ENCODE data around the gene PPP2R5C. TPM values are rescaled to one million over a fixed set of nuclear protein-coding genes. Genes with fewer than 3 reads are reported as not detected.

The PPP2R5C gene
- total and polyA plus RNA-seq, 3 donors from 2014 or later: 106 to 166 (median 126) TPM

GRCh38 chr14:101715210-101716076, 46.1 kb upstream of the PPP2R5C start:
- Histone ChIP-seq H3K27ac (no peak overlapping the region), H3K4me3 (no peak overlapping the region), H3K27me3 (no peaks in the 10 kb centered on the region), H3K4me1 (peaks cover 9% of the 10 kb centered on the region), H3K9me3 (no peaks in the 10 kb centered on the region), H3K36me3 (ENCODE audit: low read depth, missing control alignments) (no peaks in the 10 kb centered on the region)
- WGBS, 2 donors: 92 to 95% methylated on average over 14 of the region's 14 CpGs
- intact Hi-C loops (cut with DNase I; ENCODE audit: low total_unique reads): no loop called here
- no peak for TF ChIP-seq POLR2A (IDR thresholded peaks at IDR 0.05)
- TF ChIP-seq, protein P1, sequence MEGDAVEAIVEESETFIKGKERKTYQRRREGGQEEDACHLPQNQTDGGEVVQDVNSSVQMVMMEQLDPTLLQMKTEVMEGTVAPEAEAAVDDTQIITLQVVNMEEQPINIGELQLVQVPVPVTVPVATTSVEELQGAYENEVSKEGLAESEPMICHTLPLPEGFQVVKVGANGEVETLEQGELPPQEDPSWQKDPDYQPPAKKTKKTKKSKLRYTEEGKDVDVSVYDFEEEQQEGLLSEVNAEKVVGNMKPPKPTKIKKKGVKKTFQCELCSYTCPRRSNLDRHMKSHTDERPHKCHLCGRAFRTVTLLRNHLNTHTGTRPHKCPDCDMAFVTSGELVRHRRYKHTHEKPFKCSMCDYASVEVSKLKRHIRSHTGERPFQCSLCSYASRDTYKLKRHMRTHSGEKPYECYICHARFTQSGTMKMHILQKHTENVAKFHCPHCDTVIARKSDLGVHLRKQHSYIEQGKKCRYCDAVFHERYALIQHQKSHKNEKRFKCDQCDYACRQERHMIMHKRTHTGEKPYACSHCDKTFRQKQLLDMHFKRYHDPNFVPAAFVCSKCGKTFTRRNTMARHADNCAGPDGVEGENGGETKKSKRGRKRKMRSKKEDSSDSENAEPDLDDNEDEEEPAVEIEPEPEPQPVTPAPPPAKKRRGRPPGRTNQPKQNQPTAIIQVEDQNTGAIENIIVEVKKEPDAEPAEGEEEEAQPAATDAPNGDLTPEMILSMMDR (IDR thresholded peaks at IDR 0.05): no peak
- no peak for DNase-seq

- Histone ChIP-seq H3K27ac (no peak overlapping the region), H3K9me3 (no peaks in the 10 kb centered on the region), H3K27me3 (no peaks in the 10 kb centered on the region), H3K36me3 (ENCODE audit: low read depth, missing control alignments) (no peaks in the 10 kb centered on the region), H3K4me1 (peaks cover 9% of the 10 kb centered on the region), H3K4me3 (no peak overlapping the region)
- no peak for DNase-seq
- intact Hi-C loops (cut with DNase I; ENCODE audit: low total_unique reads): no loop called here
- 86 to 92% methylated on average over 8 to 19 of the region's 19 CpGs for WGBS, 2 donors
- TF ChIP-seq, protein P1 (IDR thresholded peaks at IDR 0.05): no peak
- TF ChIP-seq POLR2A (IDR thresholded peaks at IDR 0.05): no peak
Measured at GRCh38 chr14:101716077-101716950, 45.2 kb upstream of the PPP2R5C start.

- 92 to 93% methylated on average over 17 of the region's 17 CpGs for WGBS, 2 donors
- H3K27ac ChIP-seq: no peak overlapping the region
- H3K36me3 ChIP-seq (ENCODE audit: low read depth, missing control alignments): no peaks in the 10 kb centered on the region
- H3K4me3 ChIP-seq: no peak overlapping the region
- intact Hi-C loops (cut with DNase I; ENCODE audit: low total_unique reads): no loop called here
- peaks cover 9% of the 10 kb centered on the region for H3K4me1 ChIP-seq
- DNase-seq: no peak
- H3K9me3 ChIP-seq: no peaks in the 10 kb centered on the region
- H3K27me3 ChIP-seq: no peaks in the 10 kb centered on the region
- no peak for TF ChIP-seq POLR2A (IDR thresholded peaks at IDR 0.05)
- TF ChIP-seq, protein P1 (IDR thresholded peaks at IDR 0.05): no peak
Measured at GRCh38 chr14:101716956-101717662, 44.4 kb upstream of the PPP2R5C start.

DNA sequence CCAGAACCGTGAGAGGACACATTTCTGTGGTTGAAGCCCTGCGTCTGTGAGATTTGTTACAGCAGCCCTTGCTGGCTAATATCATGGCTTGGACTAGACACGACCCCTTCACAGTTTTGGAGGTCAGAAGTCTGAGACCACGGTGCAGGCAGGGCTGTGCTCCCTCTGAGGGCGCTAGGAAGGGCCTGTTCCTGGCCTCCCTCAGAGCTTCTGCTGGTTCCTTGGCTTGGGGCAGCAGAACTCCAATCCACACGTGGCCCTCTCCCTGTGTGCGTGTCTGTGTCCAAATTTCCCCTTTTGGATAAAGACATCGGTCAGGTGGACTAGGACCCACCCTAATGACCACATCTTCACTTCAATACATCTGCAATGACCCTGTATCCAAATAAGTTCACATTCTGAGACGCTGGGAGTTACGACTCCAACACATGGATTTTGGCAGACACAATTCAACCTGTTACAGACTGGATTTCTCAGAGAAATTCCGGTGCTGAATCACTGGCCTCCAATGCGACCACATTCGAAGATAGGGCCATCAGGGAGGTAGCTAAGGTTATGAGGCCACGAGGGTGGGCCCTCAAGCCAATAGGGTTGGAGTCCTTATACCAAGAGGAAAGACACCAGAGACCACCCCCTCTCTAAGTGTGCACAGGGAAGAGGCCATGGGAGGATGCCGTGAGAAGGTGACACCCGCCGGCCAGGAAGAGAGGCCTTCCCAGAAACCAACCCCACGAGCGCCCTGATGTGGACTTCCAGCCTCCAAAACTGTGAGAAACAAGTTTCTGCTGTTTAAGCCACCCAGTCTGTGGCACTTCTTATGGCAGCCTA, 43.6 kb upstream of the PPP2R5C start:
- TF ChIP-seq POLR2A (IDR thresholded peaks at IDR 0.05): no peak
- TF ChIP-seq, protein P1 (IDR thresholded peaks at IDR 0.05): no peak
- WGBS, 2 donors: 85 to 89% methylated on average over 17 to 19 of the region's 19 CpGs
- Histone ChIP-seq H3K27me3 (no peaks in the 10 kb centered on the region), H3K9me3 (no peaks in the 10 kb centered on the region), H3K4me3 (no peak overlapping the region), H3K27ac (no peak overlapping the region), H3K36me3 (ENCODE audit: low read depth, missing control alignments) (no peaks in the 10 kb centered on the region), H3K4me1 (peaks cover 9% of the 10 kb centered on the region)
- no peak for DNase-seq
- intact Hi-C loops (cut with DNase I; ENCODE audit: low total_unique reads): no loop called here

All from testis (tissue), 3 donors.